Measurements from ENCODE around the gene ARHGAP29.
"Not testable (repeated sequence)": the region's sequence is repeated elsewhere in the genome, so short reads cannot be mapped to it uniquely, and the experiment has no call there.

ARHGAP29 gene

DNA sequence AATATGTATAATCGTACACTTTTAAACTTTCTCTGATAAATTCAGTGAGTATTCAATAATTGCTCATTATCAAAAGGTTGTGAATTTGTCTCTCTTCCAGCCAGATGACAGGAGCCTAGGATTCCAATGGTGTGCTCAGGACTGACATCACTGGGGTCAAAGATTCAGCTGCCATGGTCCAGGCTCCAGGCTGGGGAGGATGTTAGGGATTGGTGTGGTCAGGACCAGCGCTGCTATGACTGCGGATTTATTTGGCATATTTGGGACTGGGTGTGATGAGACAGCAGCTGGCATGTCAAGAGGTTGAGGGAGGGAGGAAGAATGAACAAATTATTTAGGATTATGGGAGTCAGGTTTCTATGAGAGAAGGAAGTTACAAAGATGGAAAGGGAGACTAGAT, 68.3 kb downstream of the ARHGAP29 start:
- no peak for DNase-seq

DNA sequence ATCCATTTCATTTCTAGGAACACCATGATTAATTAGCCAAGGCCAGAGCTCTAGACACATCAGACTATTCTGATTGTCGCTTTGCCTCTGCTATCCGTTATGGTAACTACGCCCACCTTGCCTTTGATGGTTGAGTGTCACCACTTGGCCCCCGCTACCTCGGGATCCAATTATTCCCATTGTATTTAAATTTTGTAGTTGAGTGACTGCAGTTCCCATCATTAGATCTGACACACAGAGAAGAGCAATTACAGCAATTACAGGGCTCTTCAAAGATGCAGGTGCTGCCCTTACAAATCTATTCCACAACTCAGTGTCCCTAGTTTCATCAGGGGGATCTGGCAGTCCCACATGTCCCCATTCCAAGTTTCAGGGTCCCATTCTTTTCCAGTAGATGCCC, 71.5 kb downstream of the ARHGAP29 start:
- no peak for DNase-seq

GRCh38 chr1:94164885-94165284, 72.5 kb downstream of the ARHGAP29 start:
- not testable (repeated sequence) for DNase-seq

DNA sequence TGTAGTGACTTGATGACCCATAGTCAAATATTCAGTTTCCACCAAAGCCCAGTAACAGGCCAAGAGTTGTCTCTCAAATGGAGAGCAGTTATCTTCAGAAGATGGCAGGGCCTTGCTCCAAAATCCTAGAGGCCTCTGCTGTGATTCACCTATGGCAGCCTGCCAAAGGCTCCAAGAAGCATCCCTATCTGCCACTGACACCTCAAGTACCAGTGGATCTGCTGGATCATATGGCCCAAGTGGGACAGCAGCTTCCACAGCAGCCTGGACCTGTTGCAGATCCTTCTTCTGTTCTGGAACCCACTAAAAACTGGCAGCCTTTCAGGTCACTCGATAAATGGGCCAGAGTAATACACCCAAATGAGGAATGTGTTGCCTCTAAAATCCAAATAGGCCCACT, 73.3 kb downstream of the ARHGAP29 start:
- DNase-seq: not testable (repeated sequence)

DNA sequence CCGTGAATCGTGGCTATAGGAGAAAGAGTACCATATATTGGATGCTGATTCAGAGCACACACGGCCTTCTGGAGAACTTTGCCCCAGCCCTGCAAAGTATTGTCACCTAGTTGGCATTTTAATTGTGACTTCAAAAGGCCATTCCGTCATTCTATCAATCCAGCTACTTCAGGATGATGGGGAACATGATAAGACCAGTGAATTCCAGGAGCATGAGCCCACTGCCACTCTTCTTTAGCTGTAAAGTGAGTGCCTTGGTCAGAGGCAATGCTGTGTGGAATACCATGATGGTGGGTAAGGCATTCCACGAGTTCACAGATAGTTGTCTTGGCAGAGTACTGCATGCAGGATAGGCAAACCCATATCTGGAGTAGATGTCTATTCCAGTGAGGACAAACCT, 74.1 kb downstream of the ARHGAP29 start:
- DNase-seq: not testable (repeated sequence)

GRCh38 chr1:94160811-94161210, 76.6 kb downstream of the ARHGAP29 start:
- DNase-seq: no peak

GRCh38 chr1:94156096-94156625, 81.2 kb downstream of the ARHGAP29 start:
- DNase-seq: no peak

- no peak for DNase-seq
These were observed 82.4 kb downstream of the ARHGAP29 start for GRCh38 chr1:94154989-94155388.

GRCh38 chr1:94153133-94153532, 84.3 kb downstream of the ARHGAP29 start:
- no peak for DNase-seq

DNA sequence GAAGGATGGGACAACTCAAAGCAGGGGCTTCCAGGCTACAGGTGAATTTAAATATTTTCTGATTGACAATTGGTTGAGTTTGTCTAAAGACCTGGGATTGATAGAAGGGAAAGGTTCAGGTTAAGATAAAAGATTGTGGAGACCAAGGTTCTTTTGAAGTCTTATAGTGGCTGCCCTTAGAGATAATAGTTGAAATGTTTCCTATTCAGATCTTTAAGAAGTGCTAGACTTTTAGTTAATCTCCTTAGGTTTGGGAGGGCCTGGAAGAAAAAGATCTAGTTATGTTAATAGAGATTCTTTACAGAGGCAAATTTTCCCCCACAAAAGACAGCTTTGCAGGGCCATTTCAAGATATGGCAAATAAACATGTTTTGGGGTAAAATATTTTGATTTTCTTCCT, 88.2 kb downstream of the ARHGAP29 start:
- DNase-seq: not testable (repeated sequence)

DNA sequence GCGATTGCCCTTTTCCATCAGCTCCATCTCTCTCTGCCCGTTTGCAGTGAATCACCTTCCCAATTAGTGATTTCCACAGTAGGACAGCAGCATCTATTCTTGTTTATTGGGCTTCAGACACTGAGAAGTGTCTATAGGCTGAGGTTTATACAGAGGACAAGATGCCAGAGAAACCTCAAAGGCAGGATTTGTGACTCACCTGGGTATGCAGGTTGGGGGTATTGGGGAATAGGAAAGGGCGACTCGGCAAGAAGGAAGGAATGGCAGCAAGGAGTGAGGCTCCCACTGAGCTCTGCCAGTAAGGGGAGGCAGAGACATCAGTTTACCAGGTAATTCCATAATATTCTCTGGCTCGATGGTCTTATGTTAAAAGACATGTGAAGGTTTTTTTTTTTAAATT, 91.1 kb downstream of the ARHGAP29 start:
- DNase-seq: no peak

GRCh38 chr1:94144836-94145235, 92.5 kb downstream of the ARHGAP29 start:
- DNase-seq: no peak

- no peak for DNase-seq
These were observed 93.6 kb downstream of the ARHGAP29 start for GRCh38 chr1:94143809-94144176.

DNA sequence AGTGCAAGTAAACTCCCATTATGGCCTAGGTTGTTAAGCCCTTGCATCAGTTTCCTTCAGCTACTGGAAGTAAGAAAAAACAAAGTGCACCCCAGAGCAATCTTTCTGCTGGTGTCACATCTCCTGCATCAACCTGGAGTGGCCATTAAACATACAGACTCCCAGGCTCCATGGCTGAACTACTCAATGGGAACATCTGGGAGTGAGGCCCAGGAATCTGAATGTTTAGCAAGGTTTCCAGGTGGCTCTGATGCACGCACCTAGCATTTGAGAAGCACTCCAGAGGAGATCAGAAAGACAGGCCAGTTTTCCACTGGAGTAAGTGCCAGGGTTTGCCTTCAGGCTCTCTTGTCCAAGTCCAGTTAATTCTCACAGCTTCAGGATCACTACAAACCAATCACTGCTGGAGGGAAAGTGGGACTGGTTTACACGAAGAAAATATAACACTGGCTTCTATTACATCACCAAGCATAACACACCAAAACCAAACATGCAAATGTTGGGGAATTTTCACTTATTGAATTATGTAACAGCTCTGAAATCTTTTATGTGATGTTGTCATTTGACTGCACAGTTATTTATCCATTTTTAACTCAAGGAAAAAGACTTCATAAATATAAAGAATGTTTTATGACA, 94.1 kb downstream of the ARHGAP29 start:
- no peak for DNase-seq

- DNase-seq: no peak
These were observed 94.8 kb downstream of the ARHGAP29 start for GRCh38 chr1:94142583-94142982.

- no peak for DNase-seq
These were observed 95.4 kb downstream of the ARHGAP29 start for GRCh38 chr1:94142022-94142421.

GRCh38 chr1:94132111-94132510, 105.3 kb downstream of the ARHGAP29 start:
- no peak for DNase-seq

DNA sequence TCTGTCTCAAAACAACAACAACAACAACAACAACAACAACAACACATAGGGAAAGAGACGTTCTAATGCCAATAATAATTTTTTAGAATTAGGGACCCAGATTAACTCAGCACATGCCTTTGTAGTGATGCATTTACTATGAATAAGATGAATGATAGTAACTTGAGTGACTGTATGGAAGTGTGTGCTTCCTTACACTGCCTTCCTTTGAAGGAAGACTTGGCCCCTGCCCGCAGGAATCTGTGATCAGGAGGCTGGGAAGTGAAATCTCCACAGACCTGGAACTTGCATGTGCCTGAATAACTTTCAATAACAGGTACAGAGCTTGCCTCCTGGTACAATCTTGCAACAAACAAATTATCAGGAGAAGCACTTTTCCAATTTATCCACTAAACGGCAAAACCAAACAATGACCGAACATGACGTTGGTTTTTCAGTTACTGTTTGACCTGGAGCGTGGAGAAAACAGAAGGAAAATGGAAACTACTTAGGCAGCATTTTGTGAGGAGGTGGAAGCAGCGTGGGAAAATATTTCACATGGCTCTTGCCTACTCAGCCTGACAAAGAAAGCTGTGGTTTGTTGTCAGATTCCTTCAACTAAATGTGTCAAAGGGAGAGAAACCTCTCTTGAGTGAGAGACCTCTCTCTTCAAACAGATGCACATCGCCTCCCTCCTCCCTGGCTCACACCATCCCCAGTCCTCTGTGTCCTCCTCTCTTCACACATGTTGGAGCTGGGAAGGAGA, 106.4 kb downstream of the ARHGAP29 start:
- DNase-seq: no peak

GRCh38 chr1:94126651-94127050, 110.7 kb downstream of the ARHGAP29 start:
- DNase-seq: no peak

- DNase-seq: no peak
These were observed 111.6 kb downstream of the ARHGAP29 start for GRCh38 chr1:94125551-94126514.

DNA sequence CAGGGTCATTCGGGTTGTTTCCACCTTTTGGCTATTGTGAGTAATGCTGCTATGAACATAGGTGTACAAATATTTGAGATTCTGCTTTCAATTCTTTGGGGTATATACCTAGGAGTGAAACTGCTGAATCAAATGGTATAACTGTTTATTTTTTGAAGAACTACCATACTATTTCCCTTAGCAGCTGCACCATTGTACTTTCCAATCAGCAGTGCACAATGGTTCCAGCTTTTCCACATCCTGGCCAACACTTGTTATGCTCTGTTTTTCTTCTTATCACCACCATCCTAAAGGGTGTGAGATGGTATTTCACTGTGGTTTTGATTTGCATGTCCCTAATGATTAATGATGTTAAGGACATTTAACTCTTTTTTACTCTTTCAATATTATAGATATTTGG, 112.8 kb downstream of the ARHGAP29 start:
- no peak for DNase-seq

DNA sequence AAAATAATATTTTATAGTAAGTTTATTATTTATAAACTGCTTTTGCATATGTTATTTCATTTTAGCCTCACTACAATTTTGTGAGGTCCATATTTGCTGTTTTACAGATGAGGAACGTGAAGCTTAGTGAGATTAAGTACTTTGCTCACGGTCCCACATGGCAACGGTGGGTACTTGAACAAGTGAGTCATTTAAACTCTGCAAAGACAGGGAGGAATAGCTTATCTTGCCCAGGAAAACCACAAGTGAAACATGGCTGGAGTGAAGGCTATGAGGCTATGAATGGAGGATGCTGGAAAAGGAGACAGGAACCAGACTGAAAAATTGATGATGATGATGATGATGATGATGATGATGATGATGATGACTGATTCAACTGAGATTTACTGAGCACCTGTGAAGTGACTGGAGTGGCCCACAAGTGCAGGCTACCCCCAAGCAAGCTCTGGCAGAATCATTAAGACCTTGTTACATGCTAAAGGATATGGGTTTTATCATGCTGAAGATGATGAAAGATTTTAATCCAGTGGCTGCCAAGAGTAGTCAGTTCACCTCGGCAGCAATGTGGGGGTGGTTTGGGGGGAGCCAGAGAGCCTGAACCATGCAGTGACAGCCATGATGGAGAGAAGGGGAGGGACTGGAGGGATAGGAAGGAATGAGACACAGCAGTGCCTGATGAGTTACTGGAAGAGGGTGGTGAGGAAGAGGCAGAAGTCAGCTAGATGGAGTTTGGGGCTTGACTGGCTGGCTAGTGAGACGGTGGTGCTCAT, 115.0 kb downstream of the ARHGAP29 start:
- DNase-seq: no peak

Data from T-helper 1 cell (primary cell).